K562 (cell line): ENCODE data around the gene PIGX. TPM values are rescaled to one million over a fixed set of nuclear protein-coding genes. Genes with fewer than 3 reads are reported as not detected.

Source experiments
- ATAC-seq: fragments of 200-7000 bp; cut with Tn5 transposase; 3 replicates; pipeline ENCODE4 v1.9.1; 2020; ENCODE audit warnings: moderate library complexity
- BruUV-seq: library from RNA; stranded (reverse); fragments of 400-500 nt; replicated peaks from 2 replicates; lab custom pipeline; 2021; lab: Mats Ljungman, UMichigan
- CTCF ChIA-PET: fragments of 300-600 bp; formaldehyde crosslinking; extraction: SDS; loops from one replicate; lab custom pipeline; 2021; ENCODE audit warnings: low intra/inter-chr PET ratio; lab: Yijun Ruan, JAX
- POLR2A ChIA-PET: fragments of 300-600, 350-650 bp; sonication (Branson Sonifier 250); formaldehyde crosslinking; extraction: SDS; loops from one replicate; lab custom pipeline; 2021; ENCODE audit warnings: antibody characterized with exemption, inconsistent platforms; lab: Yijun Ruan, JAX
- DNase-seq, 4 experiments: peaks; one replicate each; pipeline versions ENCODE4 v3.0.0 to v3.0.0-alpha.2; 2011 to 2018; ENCODE audit warnings: low spot score in 3 of 4, mixed read lengths in 3 of 4; ENCODE audit errors: extremely low read depth in 1 of 4
- FAIRE-seq: peaks from 2 replicates; lab custom pipeline; 2011; peaks lifted over from hg19 to GRCh38; lab: Jason Lieb, UNC
- H2AFZ ChIP-seq: 2 replicates; pipeline ENCODE4 v1.6.0; 2011; ENCODE audit warnings: low read depth, low read length, control low read depth, inconsistent platforms
- H3K27ac ChIP-seq: fragments of 200-600 bp; 3 replicates; pipeline ENCODE4 v1.8.0; 2011; ENCODE audit warnings: low read depth, mild to moderate bottlenecking, control low read depth, inconsistent platforms, low read length, moderate library complexity, mixed read lengths; ENCODE audit errors: extremely low read depth
- H3K27me3 ChIP-seq, 2 experiments: fragments of 300-600 bp in 1 of 2; 2 replicates in 1 of 2; 3 replicates in 1 of 2; pipeline versions ENCODE4 v1.6.0 to v1.8.0; 2011; ENCODE audit warnings: inconsistent platforms in 2 of 2, low read length in 2 of 2, mild to moderate bottlenecking in 1 of 2, mixed read lengths in 1 of 2, moderate library complexity in 1 of 2; ENCODE audit not compliant: control insufficient read depth in 2 of 2, insufficient read depth in 2 of 2
- H3K36me3 ChIP-seq: fragments of 300-600 bp; 3 replicates; pipeline ENCODE4 v1.8.0; 2011; ENCODE audit warnings: mild to moderate bottlenecking, low read length, inconsistent platforms; ENCODE audit not compliant: control insufficient read depth, insufficient read depth
- H3K4me1 ChIP-seq, 2 experiments: fragments of 200-600 bp in 1 of 2; replicated peaks in 1 of 2; 2 replicates in 1 of 2; 3 replicates in 1 of 2; pipeline versions ENCODE4 v1.5.1 to v1.8.0; 2011; ENCODE audit warnings: inconsistent platforms in 2 of 2, low read length in 2 of 2, mild to moderate bottlenecking in 1 of 2, mixed read lengths in 1 of 2, moderate library complexity in 1 of 2; ENCODE audit not compliant: control insufficient read depth in 2 of 2, insufficient read depth in 2 of 2
- H3K4me2 ChIP-seq: 2 replicates; pipeline ENCODE4 v1.6.1; 2011; ENCODE audit warnings: low read length, control low read depth, inconsistent platforms, mixed read lengths; ENCODE audit not compliant: insufficient read depth
- H3K4me3 ChIP-seq: fragments of 200-600 bp; sonication (generic), shearing (Covaris generic); 2 replicates; pipeline ENCODE4 v1.5.1; 2016; ENCODE audit warnings: control low read depth, inconsistent platforms
- H3K79me2 ChIP-seq: fragments of 200-600 bp; 3 replicates; pipeline ENCODE4 v1.8.0; 2011; ENCODE audit warnings: low read length, inconsistent platforms; ENCODE audit not compliant: control insufficient read depth, insufficient read depth
- H3K9ac ChIP-seq, 2 experiments: 2 replicates each; pipeline versions ENCODE4 v1.6.0 to v1.6.1; 2011; ENCODE audit warnings: low read depth in 2 of 2, low read length in 2 of 2, control low read depth in 1 of 2, inconsistent platforms in 1 of 2, mild to moderate bottlenecking in 1 of 2, mixed read lengths in 1 of 2; ENCODE audit not compliant: insufficient read depth in 1 of 2
- H3K9me1 ChIP-seq: one replicate; pipeline ENCODE4 v1.6.0; 2011; ENCODE audit warnings: inconsistent platforms, mild to moderate bottlenecking, low read length, moderate library complexity; ENCODE audit not compliant: control insufficient read depth, insufficient read depth
- H3K9me3 ChIP-seq: replicated peaks from 2 replicates; pipeline ENCODE4 v1.5.1; 2011; ENCODE audit warnings: low read depth, low read length, inconsistent platforms; ENCODE audit not compliant: control insufficient read depth, insufficient read depth
- H4K20me1 ChIP-seq: replicated peaks from 2 replicates; pipeline ENCODE4 v1.6.1; 2011; ENCODE audit warnings: low read length, inconsistent platforms, mixed read lengths; ENCODE audit not compliant: control insufficient read depth, insufficient read depth
- RNF219 ChIP-seq: fragments of 250-450 bp; sonication (Bioruptor Pico); IDR thresholded peaks from 2 replicates; pipeline ENCODE4 v1.5.0; 2022; ENCODE audit warnings: mild to moderate bottlenecking
- TCF15 ChIP-seq: fragments of 250-450 bp; sonication (Bioruptor Pico); IDR thresholded peaks from 2 replicates; pipeline ENCODE4 v1.8.0; 2022; ENCODE audit warnings: moderate library complexity, mild to moderate bottlenecking, inconsistent platforms
- WGBS: fragments of 100-300 bp; shearing (Covaris generic); methylation state at CpG from one replicate; pipeline ENCODE4 v1.1.6; 2016; ENCODE audit warnings: low coverage, mixed read lengths; ENCODE audit not compliant: insufficient coverage; ENCODE audit errors: missing lambda C conversion rate; 5-methylcytosine and 5-hydroxymethylcytosine counted together
- in situ Hi-C: fragments of 300-500 bp; cut with MboI; formaldehyde crosslinking; loops from 4 replicates; pipeline ENCODE4 v1.15.0; 2018; ENCODE audit warnings: inconsistent platforms, mixed read lengths
- intact Hi-C: fragments of 100-400 bp; cut with micrococcal nuclease; formaldehyde crosslinking; loops from 2 replicates; pipeline ENCODE4 v1.14.2; 2022
- polyA plus RNA-seq, 8 experiments: library from polyadenylated mRNA; depleted of rRNA in 4 of 8; stranded (reverse) in 5 of 8; unstranded in 3 of 8; fragments of >200 nt; fragmentation: Nextera tagmentation in 2 of 8; fragmentation: Illumina TruSeq in 1 of 8; extraction: Ambion mirVana in 2 of 8; extraction: Trizol in 1 of 8; gene quantifications; 2 replicates each; pipeline versions ENCODE4 v1.2.1 to v1.2.3, GENCODE V29; 2011 to 2014; ENCODE audit warnings: inconsistent platforms in 1 of 8, missing spikeins in 1 of 8
- total RNA-seq, 7 experiments: library from RNA; depleted of rRNA in 6 of 7; stranded (reverse); fragments of >200 nt in 6 of 7; fragmentation: Illumina TruSeq in 2 of 7; extraction: Trizol in 2 of 7; gene quantifications; 2 replicates each; pipeline versions ENCODE4 v1.2.1 to v1.2.3, GENCODE V29; 2011 to 2021; ENCODE audit warnings: low replicate concordance in 1 of 7

PIGX gene
- total and polyA plus RNA-seq, 9 of the 15 experiments (the other 6 are each of a cell fraction or from before 2014, with no cell fraction given) = 3.7 to 36.3 (median 26.9) TPM

GRCh38 chr3:196749125-196749524 is 36.9 kb downstream of the PIGX start:
- Histone ChIP-seq H3K9ac (no peak overlapping the region), H3K27me3 (no peaks in the 10 kb centered on the region), H3K4me3 (no peak overlapping the region), H4K20me1 (no peaks in the 10 kb centered on the region), H3K9me1 (no peaks in the 10 kb centered on the region), H3K4me2 (no peak overlapping the region), H3K9me3 (peaks cover under 1% of the 10 kb centered on the region; the same call in 1 of the 2 replicates), H3K27ac (no peak overlapping the region), H2AFZ (no peak overlapping the region), H3K36me3 (peaks cover 56% of the 10 kb centered on the region), H3K79me2 (peaks cover 94% of the 10 kb centered on the region), H3K4me1 (peaks cover 2 to 4% of the 10 kb centered on the region in 2 experiments; a peak in 2 of 5 replicates)
- DNase-seq = no peak
- no peak for FAIRE-seq
- BruUV-seq = no TSS peak
- in situ Hi-C loops (no loop called here), intact Hi-C loops (no loop called here)
- ChIA-PET POLR2A (no interaction called here), CTCF (no interaction called here)
- ATAC-seq = no peak
- WGBS = 82% methylated on average over 8 of the region's 8 CpGs
- TF ChIP-seq TCF15 (CRISPR knock-in tag) (no peak), RNF219 (CRISPR knock-in tag) (no peak)
